ENCODE data around the gene SMAD4.

The SMAD4 gene

GRCh38 chr18:51123936-51124486 lies 94.0 kb downstream of the SMAD4 start:
- H3K9ac ChIP-seq (ENCODE audit: insufficient read length, low read depth) = no peak overlapping the region
- no peak overlapping the region for H3K4me3 ChIP-seq (ENCODE audit: insufficient read length, low read depth)
- peaks cover 26% of the 10 kb centered on the region; the same call in 1 of the 2 replicates for H3K9me3 ChIP-seq (ENCODE audit: insufficient read depth, low read length)
- no peak for DNase-seq (ENCODE audit: low read depth, low spot score)
- no peaks in the 10 kb centered on the region for H3K4me1 ChIP-seq (ENCODE audit: insufficient read depth, insufficient read length)
- TF ChIP-seq ZNF274 (IDR thresholded peaks at IDR 0.05; ENCODE audit: low read depth, low read length) = no peak
- no peak for TF ChIP-seq SUZ12 (IDR thresholded peaks at IDR 0.05; ENCODE audit: extremely low read depth, insufficient read depth, insufficient read length)
- TF ChIP-seq YY1 (IDR thresholded peaks at IDR 0.05; ENCODE audit: insufficient read depth, insufficient read length) = no peak
- H3K36me3 ChIP-seq (ENCODE audit: insufficient read depth, insufficient read length, low read length) = no peaks in the 10 kb centered on the region
- H3K27me3 ChIP-seq (ENCODE audit: insufficient read depth, insufficient read length) = no peaks in the 10 kb centered on the region

DNA sequence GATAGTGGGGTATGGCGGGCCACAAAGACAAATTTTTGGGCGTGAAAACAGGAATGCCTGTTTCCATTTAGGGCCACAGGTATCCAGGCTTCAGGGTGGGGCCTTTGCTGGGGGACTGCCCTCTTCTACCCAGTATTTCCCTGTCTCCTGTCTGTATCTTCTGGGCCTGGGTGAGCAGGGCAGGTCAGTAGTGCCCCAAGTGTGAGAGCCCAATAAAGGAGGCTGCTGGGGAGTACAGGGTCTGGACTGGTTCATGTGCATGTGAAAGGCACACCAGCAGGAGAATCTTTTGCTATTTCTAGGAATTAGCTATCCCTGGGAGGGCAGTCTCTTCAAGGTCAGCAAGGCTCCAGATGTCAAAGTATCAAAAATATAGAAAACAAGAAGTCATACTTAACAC lies 96.0 kb downstream of the SMAD4 start:
- Histone ChIP-seq H3K4me1 (ENCODE audit: insufficient read depth, insufficient read length) (no peaks in the 10 kb centered on the region), H3K9me3 (ENCODE audit: insufficient read depth, low read length) (peaks cover 29% of the 10 kb centered on the region), H3K4me3 (ENCODE audit: insufficient read length, low read depth) (no peak overlapping the region), H3K36me3 (ENCODE audit: insufficient read depth, insufficient read length, low read length) (no peaks in the 10 kb centered on the region), H3K27me3 (ENCODE audit: insufficient read depth, insufficient read length) (no peaks in the 10 kb centered on the region), H3K9ac (ENCODE audit: insufficient read length, low read depth) (no peak overlapping the region)
- no peak for TF ChIP-seq SUZ12 (IDR thresholded peaks at IDR 0.05; ENCODE audit: extremely low read depth, insufficient read depth, insufficient read length)
- TF ChIP-seq ZNF274 (IDR thresholded peaks at IDR 0.05; ENCODE audit: low read depth, low read length) = no peak
- TF ChIP-seq YY1 (IDR thresholded peaks at IDR 0.05; ENCODE audit: insufficient read depth, insufficient read length) = no peak
- no peak for DNase-seq (ENCODE audit: low read depth, low spot score)

- DNase-seq (ENCODE audit: low read depth, low spot score) = no peak
- Histone ChIP-seq H3K9ac (ENCODE audit: insufficient read length, low read depth) (no peak overlapping the region), H3K9me3 (ENCODE audit: insufficient read depth, low read length) (peaks cover 12% of the 10 kb centered on the region), H3K36me3 (ENCODE audit: insufficient read depth, insufficient read length, low read length) (no peaks in the 10 kb centered on the region), H3K4me1 (ENCODE audit: insufficient read depth, insufficient read length) (no peaks in the 10 kb centered on the region), H3K27me3 (ENCODE audit: insufficient read depth, insufficient read length) (no peaks in the 10 kb centered on the region), H3K4me3 (ENCODE audit: insufficient read length, low read depth) (no peak overlapping the region)
- TF ChIP-seq SUZ12 (IDR thresholded peaks at IDR 0.05; ENCODE audit: extremely low read depth, insufficient read depth, insufficient read length) (no peak), YY1 (IDR thresholded peaks at IDR 0.05; ENCODE audit: insufficient read depth, insufficient read length) (no peak), ZNF274 (IDR thresholded peaks at IDR 0.05; ENCODE audit: low read depth, low read length) (no peak)
Observed at GRCh38 chr18:51127664-51128063, 97.7 kb downstream of the SMAD4 start.

DNA sequence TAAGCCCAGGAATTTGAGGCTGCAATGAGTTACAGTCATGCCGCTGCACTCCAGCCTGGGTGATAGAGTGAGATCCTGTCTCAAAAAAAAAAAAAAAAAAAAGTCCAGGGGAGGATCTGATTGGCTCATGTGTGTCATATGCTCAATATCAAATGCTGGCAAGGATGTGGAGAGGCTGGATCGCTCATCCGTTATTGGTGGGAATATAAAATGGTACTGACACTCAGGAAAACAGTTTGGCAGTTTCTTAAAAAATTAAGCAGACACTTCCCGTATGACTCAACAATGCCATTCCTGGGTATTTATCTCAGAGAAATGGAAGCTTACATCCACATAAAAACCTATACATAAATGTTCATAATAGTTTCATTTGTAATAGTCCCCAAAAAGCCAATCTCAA lies 98.5 kb downstream of the SMAD4 start:
- Histone ChIP-seq H3K4me3 (ENCODE audit: insufficient read length, low read depth) (no peak overlapping the region), H3K36me3 (ENCODE audit: insufficient read depth, insufficient read length, low read length) (no peaks in the 10 kb centered on the region), H3K27me3 (ENCODE audit: insufficient read depth, insufficient read length) (no peaks in the 10 kb centered on the region), H3K9me3 (ENCODE audit: insufficient read depth, low read length) (peaks cover 6% of the 10 kb centered on the region), H3K9ac (ENCODE audit: insufficient read length, low read depth) (no peak overlapping the region), H3K4me1 (ENCODE audit: insufficient read depth, insufficient read length) (no peaks in the 10 kb centered on the region)
- DNase-seq (ENCODE audit: low read depth, low spot score) = no peak
- TF ChIP-seq ZNF274 (IDR thresholded peaks at IDR 0.05; ENCODE audit: low read depth, low read length) = no peak
- TF ChIP-seq YY1 (IDR thresholded peaks at IDR 0.05; ENCODE audit: insufficient read depth, insufficient read length) = no peak
- TF ChIP-seq SUZ12 (IDR thresholded peaks at IDR 0.05; ENCODE audit: extremely low read depth, insufficient read depth, insufficient read length) = no peak

GRCh38 chr18:51132256-51132935 lies 102.4 kb downstream of the SMAD4 start:
- H3K9ac ChIP-seq (ENCODE audit: insufficient read length, low read depth) = no peak overlapping the region
- no peaks in the 10 kb centered on the region for H3K27me3 ChIP-seq (ENCODE audit: insufficient read depth, insufficient read length)
- no peak for DNase-seq (ENCODE audit: low read depth, low spot score)
- peaks cover 4% of the 10 kb centered on the region for H3K4me1 ChIP-seq (ENCODE audit: insufficient read depth, insufficient read length)
- H3K36me3 ChIP-seq (ENCODE audit: insufficient read depth, insufficient read length, low read length) = no peaks in the 10 kb centered on the region
- H3K9me3 ChIP-seq (ENCODE audit: insufficient read depth, low read length) = peaks cover 6% of the 10 kb centered on the region
- no peak overlapping the region for H3K4me3 ChIP-seq (ENCODE audit: insufficient read length, low read depth)
- TF ChIP-seq ZNF274 (IDR thresholded peaks at IDR 0.05; ENCODE audit: low read depth, low read length) = no peak
- no peak for TF ChIP-seq SUZ12 (IDR thresholded peaks at IDR 0.05; ENCODE audit: extremely low read depth, insufficient read depth, insufficient read length)

DNA sequence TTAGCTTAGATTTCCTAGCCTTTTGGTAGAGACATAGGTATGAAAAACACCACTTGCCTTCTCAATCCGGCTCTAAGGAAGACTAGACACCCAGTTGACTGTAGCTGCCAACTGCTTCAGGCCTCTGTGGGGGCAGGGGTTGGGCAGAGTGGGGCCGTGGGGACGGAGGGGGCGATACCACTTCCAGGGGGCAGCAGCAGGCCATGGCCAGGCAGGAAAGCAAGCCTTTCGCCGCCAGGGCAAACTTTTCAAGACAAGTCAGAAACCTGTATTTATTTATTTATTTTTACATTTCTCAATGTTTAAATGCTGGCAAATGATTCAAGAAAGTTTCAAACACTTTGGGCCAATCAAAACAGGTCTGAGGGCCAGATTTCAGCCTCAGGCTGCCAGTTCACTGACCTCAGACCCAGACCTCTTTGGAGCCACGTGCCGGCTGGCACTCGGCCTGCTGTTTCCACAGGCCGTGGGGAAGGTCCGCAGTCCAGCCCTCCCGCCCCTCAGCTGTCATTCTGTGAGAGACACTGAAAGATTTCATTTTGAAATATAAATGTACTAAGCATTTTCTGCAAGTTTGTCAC lies 103.7 kb downstream of the SMAD4 start:
- Histone ChIP-seq H3K9ac (ENCODE audit: insufficient read length, low read depth) (no peak overlapping the region), H3K27me3 (ENCODE audit: insufficient read depth, insufficient read length) (no peaks in the 10 kb centered on the region), H3K9me3 (ENCODE audit: insufficient read depth, low read length) (peaks cover 6% of the 10 kb centered on the region), H3K4me1 (ENCODE audit: insufficient read depth, insufficient read length) (peaks cover 6% of the 10 kb centered on the region), H3K36me3 (ENCODE audit: insufficient read depth, insufficient read length, low read length) (no peaks in the 10 kb centered on the region), H3K4me3 (ENCODE audit: insufficient read length, low read depth) (no peak overlapping the region)
- TF ChIP-seq YY1 (IDR thresholded peaks at IDR 0.05; ENCODE audit: insufficient read depth, insufficient read length) (no peak), ZNF274 (IDR thresholded peaks at IDR 0.05; ENCODE audit: low read depth, low read length) (no peak), SUZ12 (IDR thresholded peaks at IDR 0.05; ENCODE audit: extremely low read depth, insufficient read depth, insufficient read length) (no peak)
- no peak for DNase-seq (ENCODE audit: low read depth, low spot score)
